A673 (cell line): ENCODE results near the gene TMEM161A. TPM values are rescaled to one million over a fixed set of nuclear protein-coding genes. Genes with fewer than 3 reads are reported as not detected.

Experiments used
- BruUV-seq: library from RNA; stranded (reverse); fragments of 400-500 nt; replicated peaks from 2 replicates; lab custom pipeline; 2021; lab: Mats Ljungman, UMichigan
- CTCF ChIA-PET: fragments of 300-600 bp; sonication (Branson Sonifier 250); formaldehyde crosslinking; loops from one replicate; lab custom pipeline; 2022; ENCODE audit warnings: antibody characterized with exemption; lab: Charles Lee
- POLR2A ChIA-PET: fragments of 300-600 bp; sonication (Branson Sonifier 250); formaldehyde crosslinking; loops from one replicate; lab custom pipeline; 2022; ENCODE audit warnings: antibody characterized with exemption; ENCODE audit not compliant: low non-redundant PET; lab: Charles Lee
- DNase-seq: peaks from one replicate; pipeline ENCODE4 v3.0.0-alpha.2; 2015; ENCODE audit warnings: low spot score
- H3K27ac ChIP-seq: fragments of 200-600 bp; sonication (generic); 2 replicates; pipeline ENCODE4 v1.5.1; 2016; ENCODE audit warnings: mixed run types, low read depth, mild to moderate bottlenecking, mixed read lengths, antibody characterized with exemption, low read length; ENCODE audit not compliant: poor library complexity, severe bottlenecking
- H3K27me3 ChIP-seq: fragments of 200-600 bp; sonication (generic); replicated peaks from 2 replicates; pipeline ENCODE4 v1.6.1; 2017; ENCODE audit warnings: mixed run types, low read depth, mild to moderate bottlenecking, mixed read lengths, antibody characterized with exemption, low read length; ENCODE audit not compliant: insufficient read depth, poor library complexity
- H3K36me3 ChIP-seq: fragments of 200-600 bp; sonication (generic); 2 replicates; pipeline ENCODE4 v1.6.1; 2016; ENCODE audit warnings: mixed run types, mild to moderate bottlenecking, mixed read lengths, antibody characterized with exemption, low read length; ENCODE audit not compliant: insufficient read depth, poor library complexity, severe bottlenecking
- H3K4me1 ChIP-seq: fragments of 200-600 bp; sonication (generic); 2 replicates; pipeline ENCODE4 v1.6.1; 2017; ENCODE audit warnings: mixed run types, mild to moderate bottlenecking, mixed read lengths, antibody characterized with exemption, low read length; ENCODE audit not compliant: insufficient read depth, poor library complexity, severe bottlenecking
- H3K4me3 ChIP-seq: fragments of 200-600 bp; sonication (generic); 2 replicates; pipeline ENCODE4 v1.5.1; 2016; ENCODE audit warnings: low read depth, mixed run types, mild to moderate bottlenecking, mixed read lengths, low read length; ENCODE audit not compliant: poor library complexity, severe bottlenecking
- H3K9me3 ChIP-seq: fragments of 200-600 bp; sonication (generic); 2 replicates; pipeline ENCODE4 v1.6.1; 2016; ENCODE audit warnings: mixed run types, low read depth, mild to moderate bottlenecking, mixed read lengths, antibody characterized with exemption, low read length; ENCODE audit not compliant: poor library complexity, severe bottlenecking
- CTCF ChIP-seq: fragments of 300-800, 200-600 bp; sonication (generic); conservative IDR thresholded peaks from 2 replicates; pipeline ENCODE4 v1.5.1; 2017; ENCODE audit warnings: low read depth, mild to moderate bottlenecking, antibody characterized with exemption, low read length, moderate library complexity, mixed read lengths
- EZH2 ChIP-seq: fragments of 200-600 bp; sonication (generic); IDR thresholded peaks from 2 replicates; pipeline ENCODE4 v1.6.1; 2017; ENCODE audit warnings: borderline replicate concordance, low read depth, mild to moderate bottlenecking, mixed read lengths, antibody characterized with exemption, low read length; ENCODE audit not compliant: poor library complexity, severe bottlenecking
- intact Hi-C: fragments of 100-400 bp; cut with micrococcal nuclease; formaldehyde crosslinking; loops from one replicate; pipeline ENCODE4 v1.10.0; 2022; ENCODE audit not compliant: unreplicated experiment
- total RNA-seq: library from RNA; stranded (reverse); gene quantifications from 2 replicates; pipeline ENCODE4 v1.2.3, GENCODE V29; 2021

Gene TMEM161A
- total RNA-seq, 1 experiment from 2014 or later, result 34.4 TPM

- BruUV-seq, result no TSS peak
- Histone ChIP-seq H3K36me3 (no peaks in the 10 kb centered on the region), H3K27me3 (no peaks in the 10 kb centered on the region), H3K4me1 (no peaks in the 10 kb centered on the region), H3K9me3 (no peaks in the 10 kb centered on the region), H3K4me3 (no peak overlapping the region), H3K27ac (peak overlapping the region; percentile 72)
- TF ChIP-seq CTCF (no peak), EZH2 (no peak)
- CTCF ChIA-PET, result interaction anchor here (0.6 to 1.1 kb wide), 7 partner anchors 8 to 409 kb away, joined by 3 to 8 read pairs (median 3); no protein-coding TSS in a partner anchor
- no peak for DNase-seq
- intact Hi-C loops, result loop anchor here (5.0 kb wide), 1 partner anchor 342 kb away; no protein-coding TSS in a partner anchor
- POLR2A ChIA-PET, result no interaction called here
These were observed 7.0 kb upstream of the TMEM161A start for GRCh38 chr19:19145281-19145680.

- no peak overlapping the region for H3K4me3 ChIP-seq
- TF ChIP-seq CTCF, result no peak
- no peak for TF ChIP-seq EZH2
- H3K36me3 ChIP-seq, result no peaks in the 10 kb centered on the region
- BruUV-seq, result no TSS peak
- H3K27me3 ChIP-seq, result no peaks in the 10 kb centered on the region
- POLR2A ChIA-PET, result no interaction called here
- CTCF ChIA-PET, result no interaction called here
- no peak for DNase-seq
- intact Hi-C loops, result no loop called here
- H3K4me1 ChIP-seq, result no peaks in the 10 kb centered on the region
- H3K27ac ChIP-seq, result no peak overlapping the region
- no peaks in the 10 kb centered on the region for H3K9me3 ChIP-seq
These were observed 4.1 kb upstream of the TMEM161A start for GRCh38 chr19:19142347-19142746.

GRCh38 chr19:19140476-19140875 is 2.2 kb upstream of the TMEM161A start:
- Histone ChIP-seq H3K9me3 (no peaks in the 10 kb centered on the region), H3K4me3 (no peak overlapping the region), H3K36me3 (no peaks in the 10 kb centered on the region), H3K27me3 (no peaks in the 10 kb centered on the region), H3K27ac (no peak overlapping the region), H3K4me1 (no peaks in the 10 kb centered on the region)
- TF ChIP-seq EZH2 (no peak), CTCF (no peak)
- BruUV-seq, result no TSS peak
- intact Hi-C loops, result no loop called here
- CTCF ChIA-PET, result interaction anchor here (0.6 kb wide), 1 partner anchor 1096 kb away, joined by 7 read pairs; no protein-coding TSS in a partner anchor
- no peak for DNase-seq
- POLR2A ChIA-PET, result no interaction called here
